OCI-LY7 (cell line): ENCODE data around the gene STAC3.
"Not testable (repeated sequence)": the region's sequence is repeated elsewhere in the genome, so short reads cannot be mapped to it uniquely, and the experiment has no call there.

Experiments used
- EZH2phosphoT487 ChIP-seq: fragments of 200-600 bp; sonication (generic); IDR thresholded peaks from 2 replicates; pipeline ENCODE4 v1.6.1; 2018; ENCODE audit warnings: low read depth, borderline replicate concordance, mild to moderate bottlenecking, mixed run types, antibody characterized with exemption, low read length, moderate library complexity, mixed read lengths
- TF ChIP-seq, protein P1 (sequence below): fragments of 200-600 bp; sonication (generic); conservative IDR thresholded peaks from 2 replicates; pipeline ENCODE4 v1.5.1; 2014; ENCODE audit warnings: mild to moderate bottlenecking, antibody characterized with exemption, low read length, moderate library complexity, mixed read lengths

DNA sequence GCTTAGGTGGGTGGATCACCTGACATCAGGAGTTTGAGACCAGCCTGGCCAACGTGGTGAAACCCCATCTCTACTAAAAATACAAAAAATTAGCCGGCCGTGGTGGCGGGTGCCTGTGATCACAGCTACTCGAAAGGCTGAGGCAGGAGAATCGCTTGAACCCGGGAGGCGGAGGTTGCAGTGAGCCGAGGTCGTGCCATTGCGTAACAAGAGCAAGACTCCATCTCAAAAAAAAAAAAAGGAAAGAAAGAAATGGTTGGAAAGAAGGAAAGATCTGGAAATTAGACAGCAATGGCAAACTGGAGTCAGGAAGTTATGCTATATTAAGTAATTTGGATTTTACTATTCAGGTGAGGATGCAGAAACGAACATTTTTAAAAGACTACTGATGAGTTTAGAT lies 31.1 kb upstream of the STAC3 start:
- TF ChIP-seq, protein P1, sequence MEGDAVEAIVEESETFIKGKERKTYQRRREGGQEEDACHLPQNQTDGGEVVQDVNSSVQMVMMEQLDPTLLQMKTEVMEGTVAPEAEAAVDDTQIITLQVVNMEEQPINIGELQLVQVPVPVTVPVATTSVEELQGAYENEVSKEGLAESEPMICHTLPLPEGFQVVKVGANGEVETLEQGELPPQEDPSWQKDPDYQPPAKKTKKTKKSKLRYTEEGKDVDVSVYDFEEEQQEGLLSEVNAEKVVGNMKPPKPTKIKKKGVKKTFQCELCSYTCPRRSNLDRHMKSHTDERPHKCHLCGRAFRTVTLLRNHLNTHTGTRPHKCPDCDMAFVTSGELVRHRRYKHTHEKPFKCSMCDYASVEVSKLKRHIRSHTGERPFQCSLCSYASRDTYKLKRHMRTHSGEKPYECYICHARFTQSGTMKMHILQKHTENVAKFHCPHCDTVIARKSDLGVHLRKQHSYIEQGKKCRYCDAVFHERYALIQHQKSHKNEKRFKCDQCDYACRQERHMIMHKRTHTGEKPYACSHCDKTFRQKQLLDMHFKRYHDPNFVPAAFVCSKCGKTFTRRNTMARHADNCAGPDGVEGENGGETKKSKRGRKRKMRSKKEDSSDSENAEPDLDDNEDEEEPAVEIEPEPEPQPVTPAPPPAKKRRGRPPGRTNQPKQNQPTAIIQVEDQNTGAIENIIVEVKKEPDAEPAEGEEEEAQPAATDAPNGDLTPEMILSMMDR, result not testable (repeated sequence)
- not testable (repeated sequence) for TF ChIP-seq EZH2phosphoT487
